ENCODE results near the gene COG4.

- no peak for TF ChIP-seq POLR2A (IDR thresholded peaks at IDR 0.05)
- TF ChIP-seq, protein P1, sequence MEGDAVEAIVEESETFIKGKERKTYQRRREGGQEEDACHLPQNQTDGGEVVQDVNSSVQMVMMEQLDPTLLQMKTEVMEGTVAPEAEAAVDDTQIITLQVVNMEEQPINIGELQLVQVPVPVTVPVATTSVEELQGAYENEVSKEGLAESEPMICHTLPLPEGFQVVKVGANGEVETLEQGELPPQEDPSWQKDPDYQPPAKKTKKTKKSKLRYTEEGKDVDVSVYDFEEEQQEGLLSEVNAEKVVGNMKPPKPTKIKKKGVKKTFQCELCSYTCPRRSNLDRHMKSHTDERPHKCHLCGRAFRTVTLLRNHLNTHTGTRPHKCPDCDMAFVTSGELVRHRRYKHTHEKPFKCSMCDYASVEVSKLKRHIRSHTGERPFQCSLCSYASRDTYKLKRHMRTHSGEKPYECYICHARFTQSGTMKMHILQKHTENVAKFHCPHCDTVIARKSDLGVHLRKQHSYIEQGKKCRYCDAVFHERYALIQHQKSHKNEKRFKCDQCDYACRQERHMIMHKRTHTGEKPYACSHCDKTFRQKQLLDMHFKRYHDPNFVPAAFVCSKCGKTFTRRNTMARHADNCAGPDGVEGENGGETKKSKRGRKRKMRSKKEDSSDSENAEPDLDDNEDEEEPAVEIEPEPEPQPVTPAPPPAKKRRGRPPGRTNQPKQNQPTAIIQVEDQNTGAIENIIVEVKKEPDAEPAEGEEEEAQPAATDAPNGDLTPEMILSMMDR (IDR thresholded peaks at IDR 0.05), result no peak
Observed at GRCh38 chr16:70472786-70473433, 50.4 kb downstream of the COG4 start.
